Astrocyte (in vitro differentiated cells and primary cell): ENCODE results near the gene TSFM. TPM values are rescaled to one million over a fixed set of nuclear protein-coding genes. Genes with fewer than 3 reads are reported as not detected.

Source experiments
- DNase-seq: peaks from one replicate; pipeline ENCODE4 v3.0.0-alpha.2; 2010; ENCODE audit warnings: low read depth
- FAIRE-seq: peaks from 2 replicates; lab custom pipeline; 2011; peaks lifted over from hg19 to GRCh38; lab: Jason Lieb, UNC
- H2AFZ ChIP-seq: 2 replicates; pipeline ENCODE4 v1.6.0; 2012; ENCODE audit warnings: low read depth, low read length, inconsistent platforms
- H3K27ac ChIP-seq: 2 replicates; pipeline ENCODE4 v1.5.1; 2011; ENCODE audit warnings: low read depth, low read length, inconsistent platforms
- H3K27me3 ChIP-seq: 2 replicates; pipeline ENCODE4 v1.6.0; 2011; ENCODE audit warnings: low read length, inconsistent platforms; ENCODE audit not compliant: insufficient read depth
- H3K36me3 ChIP-seq: 2 replicates; pipeline ENCODE4 v1.5.1; 2011; ENCODE audit warnings: low read length, inconsistent platforms; ENCODE audit not compliant: insufficient read depth
- H3K4me1 ChIP-seq: 2 replicates; pipeline ENCODE4 v1.5.1; 2011; ENCODE audit warnings: low read length, inconsistent platforms; ENCODE audit not compliant: insufficient read depth
- H3K4me2 ChIP-seq: 2 replicates; pipeline ENCODE4 v1.6.0; 2012; ENCODE audit warnings: low read length, inconsistent platforms
- H3K4me3 ChIP-seq: 2 replicates; pipeline ENCODE4 v1.5.1; 2011; ENCODE audit warnings: low read depth, mild to moderate bottlenecking, low read length, inconsistent platforms; ENCODE audit not compliant: insufficient read depth
- H3K79me2 ChIP-seq: 2 replicates; pipeline ENCODE4 v1.6.0; 2012; ENCODE audit warnings: mild to moderate bottlenecking, low read length, inconsistent platforms; ENCODE audit not compliant: insufficient read depth
- H3K9ac ChIP-seq: 2 replicates; pipeline ENCODE4 v1.6.0; 2012; ENCODE audit warnings: mild to moderate bottlenecking, low read length, inconsistent platforms
- H3K9me3 ChIP-seq: 2 replicates; pipeline ENCODE4 v1.5.1; 2012; ENCODE audit warnings: low read depth, mild to moderate bottlenecking, low read length, inconsistent platforms; ENCODE audit not compliant: insufficient read depth
- H4K20me1 ChIP-seq: 2 replicates; pipeline ENCODE4 v1.6.0; 2012; ENCODE audit warnings: low read length, inconsistent platforms; ENCODE audit not compliant: insufficient read depth
- H3K27ac Mint-ChIP-seq: one replicate; pipeline ENCODE4 v1.8.0; 2021; ENCODE audit warnings: mild to moderate bottlenecking, mixed read lengths; ENCODE audit not compliant: unreplicated experiment
- H3K27me3 Mint-ChIP-seq: one replicate; pipeline ENCODE4 v1.8.0; 2021; ENCODE audit warnings: low read depth, mixed read lengths; ENCODE audit not compliant: unreplicated experiment
- H3K36me3 Mint-ChIP-seq: one replicate; pipeline ENCODE4 v1.8.0; 2021; ENCODE audit warnings: low read depth, mixed read lengths; ENCODE audit not compliant: unreplicated experiment
- H3K4me1 Mint-ChIP-seq: one replicate; pipeline ENCODE4 v1.8.0; 2021; ENCODE audit warnings: low read depth, mixed read lengths; ENCODE audit not compliant: unreplicated experiment
- H3K4me3 Mint-ChIP-seq: one replicate; pipeline ENCODE4 v1.8.0; 2021; ENCODE audit warnings: mild to moderate bottlenecking, moderate library complexity, mixed read lengths; ENCODE audit not compliant: unreplicated experiment
- H3K9me3 Mint-ChIP-seq: one replicate; pipeline ENCODE4 v1.8.0; 2021; ENCODE audit warnings: mild to moderate bottlenecking, mixed read lengths; ENCODE audit not compliant: unreplicated experiment
- EZH2 ChIP-seq: IDR thresholded peaks from 2 replicates; pipeline ENCODE4 v1.6.1; 2012; ENCODE audit warnings: mild to moderate bottlenecking, low read length, inconsistent platforms; ENCODE audit not compliant: insufficient read depth
- total RNA-seq: library from RNA; stranded (reverse); gene quantifications from 2 replicates; pipeline ENCODE4 v1.2.1, GENCODE V29; 2021
- TF ChIP-seq, protein P1 (sequence below): IDR thresholded peaks from 2 replicates; pipeline ENCODE4 v1.5.1; 2011; ENCODE audit warnings: low read depth, mild to moderate bottlenecking, inconsistent platforms, low read length, moderate library complexity; ENCODE audit not compliant: insufficient read depth

The TSFM gene
- total RNA-seq, 1 donor from 2014 or later, result 26.6 TPM

- TF ChIP-seq EZH2, result no peak
- TF ChIP-seq, protein P1, sequence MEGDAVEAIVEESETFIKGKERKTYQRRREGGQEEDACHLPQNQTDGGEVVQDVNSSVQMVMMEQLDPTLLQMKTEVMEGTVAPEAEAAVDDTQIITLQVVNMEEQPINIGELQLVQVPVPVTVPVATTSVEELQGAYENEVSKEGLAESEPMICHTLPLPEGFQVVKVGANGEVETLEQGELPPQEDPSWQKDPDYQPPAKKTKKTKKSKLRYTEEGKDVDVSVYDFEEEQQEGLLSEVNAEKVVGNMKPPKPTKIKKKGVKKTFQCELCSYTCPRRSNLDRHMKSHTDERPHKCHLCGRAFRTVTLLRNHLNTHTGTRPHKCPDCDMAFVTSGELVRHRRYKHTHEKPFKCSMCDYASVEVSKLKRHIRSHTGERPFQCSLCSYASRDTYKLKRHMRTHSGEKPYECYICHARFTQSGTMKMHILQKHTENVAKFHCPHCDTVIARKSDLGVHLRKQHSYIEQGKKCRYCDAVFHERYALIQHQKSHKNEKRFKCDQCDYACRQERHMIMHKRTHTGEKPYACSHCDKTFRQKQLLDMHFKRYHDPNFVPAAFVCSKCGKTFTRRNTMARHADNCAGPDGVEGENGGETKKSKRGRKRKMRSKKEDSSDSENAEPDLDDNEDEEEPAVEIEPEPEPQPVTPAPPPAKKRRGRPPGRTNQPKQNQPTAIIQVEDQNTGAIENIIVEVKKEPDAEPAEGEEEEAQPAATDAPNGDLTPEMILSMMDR, result peak; percentile 41
- peaks cover 19% of the 10 kb centered on the region for H3K36me3 Mint-ChIP-seq
- Histone ChIP-seq H3K9ac (no peak overlapping the region), H3K27ac (no peak overlapping the region), H3K79me2 (no peaks in the 10 kb centered on the region), H3K4me1 (peaks cover 2% of the 10 kb centered on the region), H3K9me3 (no peaks in the 10 kb centered on the region), H3K4me2 (no peak overlapping the region), H3K4me3 (no peak overlapping the region), H3K27me3 (peaks cover 20% of the 10 kb centered on the region), H2AFZ (no peak overlapping the region), H3K36me3 (no peaks in the 10 kb centered on the region), H4K20me1 (peaks cover 13% of the 10 kb centered on the region)
- no peak overlapping the region for H3K4me3 Mint-ChIP-seq
- H3K27me3 Mint-ChIP-seq, result peaks cover 24% of the 10 kb centered on the region
- H3K4me1 Mint-ChIP-seq, result peaks cover 3% of the 10 kb centered on the region
- FAIRE-seq, result no peak
- no peaks in the 10 kb centered on the region for H3K9me3 Mint-ChIP-seq
- no peak for DNase-seq
- peak overlapping the region; percentile 20 for H3K27ac Mint-ChIP-seq
Measured at GRCh38 chr12:57759360-57759980, 23.1 kb upstream of the TSFM start.

DNA sequence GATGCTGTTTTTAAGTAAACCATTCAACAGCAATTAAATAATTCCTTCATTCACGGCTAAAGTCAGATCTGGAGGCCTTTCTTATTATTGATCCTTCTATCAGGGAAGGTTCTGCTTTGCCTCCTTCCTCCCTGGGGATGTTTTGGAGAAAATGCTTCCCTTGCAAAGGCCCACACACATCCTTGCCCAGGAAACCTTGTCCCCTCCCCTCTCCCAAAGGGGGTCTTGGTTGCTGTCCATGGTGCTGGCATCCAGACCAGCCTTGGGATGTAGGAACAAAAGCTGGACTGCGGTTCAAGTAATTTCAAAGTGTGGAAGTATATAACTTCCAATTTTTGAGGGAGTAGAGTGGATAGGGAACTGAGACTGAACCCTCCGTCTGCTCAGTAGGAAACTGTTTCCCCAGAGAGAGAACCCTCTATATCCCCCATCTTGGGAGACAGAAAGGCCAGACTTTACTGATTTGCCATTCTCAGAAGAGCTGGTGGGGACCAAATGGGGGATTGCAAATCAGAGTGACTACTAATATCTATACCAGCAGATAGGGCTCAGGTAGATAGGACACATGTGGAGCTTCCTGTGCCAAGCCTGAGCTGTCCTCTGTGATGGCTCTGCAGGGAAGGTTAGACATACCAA, 22.1 kb upstream of the TSFM start:
- peaks cover 2% of the 10 kb centered on the region for H3K4me1 Mint-ChIP-seq
- no peak overlapping the region for H3K4me3 ChIP-seq
- H3K27me3 ChIP-seq, result peaks cover 28% of the 10 kb centered on the region

More for the DNA sequence above, 22.1 kb upstream of the TSFM start:
- Histone ChIP-seq H2AFZ (no peak overlapping the region), H3K79me2 (no peaks in the 10 kb centered on the region), H3K9me3 (no peaks in the 10 kb centered on the region), H4K20me1 (peaks cover 13% of the 10 kb centered on the region), H3K9ac (no peak overlapping the region), H3K4me2 (no peak overlapping the region), H3K4me1 (peaks cover 9% of the 10 kb centered on the region), H3K36me3 (no peaks in the 10 kb centered on the region), H3K27ac (no peak overlapping the region)
- H3K27ac Mint-ChIP-seq, result no peak overlapping the region
- H3K27me3 Mint-ChIP-seq, result peaks cover 34% of the 10 kb centered on the region
- H3K9me3 Mint-ChIP-seq, result no peaks in the 10 kb centered on the region
- TF ChIP-seq, protein P1, result no peak
- TF ChIP-seq EZH2, result no peak
- DNase-seq, result no peak
- no peak overlapping the region for H3K4me3 Mint-ChIP-seq
- H3K36me3 Mint-ChIP-seq, result peaks cover 19% of the 10 kb centered on the region
- FAIRE-seq, result no peak
